ENCODE data around the gene SERPINA3.

DNA sequence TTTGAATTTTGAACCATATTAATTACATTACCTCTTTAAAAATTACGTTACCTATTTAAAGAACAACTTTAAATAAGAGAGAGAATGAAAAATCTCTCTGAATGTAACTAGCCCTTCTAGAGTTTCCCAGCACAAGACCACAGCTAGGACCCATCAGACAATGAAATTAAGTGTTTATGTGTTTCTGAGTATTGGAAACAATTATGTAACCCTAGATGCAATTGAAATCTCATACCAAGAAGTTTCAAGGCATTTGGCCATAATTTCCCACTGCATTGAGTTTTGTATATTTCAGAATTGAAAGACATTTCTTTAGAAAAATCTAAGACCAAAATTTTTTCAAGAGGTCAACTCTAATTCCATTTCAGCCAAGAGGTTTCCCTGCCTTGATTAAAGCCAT is 47.1 kb downstream of the SERPINA3 start:
- TF ChIP-seq, protein P1, sequence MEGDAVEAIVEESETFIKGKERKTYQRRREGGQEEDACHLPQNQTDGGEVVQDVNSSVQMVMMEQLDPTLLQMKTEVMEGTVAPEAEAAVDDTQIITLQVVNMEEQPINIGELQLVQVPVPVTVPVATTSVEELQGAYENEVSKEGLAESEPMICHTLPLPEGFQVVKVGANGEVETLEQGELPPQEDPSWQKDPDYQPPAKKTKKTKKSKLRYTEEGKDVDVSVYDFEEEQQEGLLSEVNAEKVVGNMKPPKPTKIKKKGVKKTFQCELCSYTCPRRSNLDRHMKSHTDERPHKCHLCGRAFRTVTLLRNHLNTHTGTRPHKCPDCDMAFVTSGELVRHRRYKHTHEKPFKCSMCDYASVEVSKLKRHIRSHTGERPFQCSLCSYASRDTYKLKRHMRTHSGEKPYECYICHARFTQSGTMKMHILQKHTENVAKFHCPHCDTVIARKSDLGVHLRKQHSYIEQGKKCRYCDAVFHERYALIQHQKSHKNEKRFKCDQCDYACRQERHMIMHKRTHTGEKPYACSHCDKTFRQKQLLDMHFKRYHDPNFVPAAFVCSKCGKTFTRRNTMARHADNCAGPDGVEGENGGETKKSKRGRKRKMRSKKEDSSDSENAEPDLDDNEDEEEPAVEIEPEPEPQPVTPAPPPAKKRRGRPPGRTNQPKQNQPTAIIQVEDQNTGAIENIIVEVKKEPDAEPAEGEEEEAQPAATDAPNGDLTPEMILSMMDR (IDR thresholded peaks at IDR 0.05), result no peak
- TF ChIP-seq EP300 (IDR thresholded peaks at IDR 0.05) (no peak), POLR2AphosphoS5 (IDR thresholded peaks at IDR 0.05) (no peak), POLR2A (IDR thresholded peaks at IDR 0.05) (no peak)
